HG03066 (cell line): Measurements from ENCODE around the gene STOM.
"Not testable (repeated sequence)": the region's sequence is repeated elsewhere in the genome, so short reads cannot be mapped to it uniquely, and the experiment has no call there.

Experiments used
- ATAC-seq: cut with Tn5 transposase; IDR thresholded peaks from one replicate; pipeline ENCODE4 v1.9.1; 2021; ENCODE audit warnings: low read depth; ENCODE audit not compliant: unreplicated experiment

The STOM gene

GRCh38 chr9:121369595-121370265 is at the start of gene STOM:
Gene STOM, minus strand, starts transcription at chr9:121370250. Its CDS starts 63 bp downstream, at chr9:121370187.
- peak; percentile 50 for ATAC-seq

GRCh38 chr9:121411993-121412392 is 41.9 kb upstream of the STOM start:
- ATAC-seq, result no peak

- ATAC-seq, result no peak
Measured at GRCh38 chr9:121405899-121406298, 35.8 kb upstream of the STOM start.

GRCh38 chr9:121404906-121405305 is 34.9 kb upstream of the STOM start:
- ATAC-seq, result no peak

- no peak for ATAC-seq
Measured at GRCh38 chr9:121399883-121400607, 30.0 kb upstream of the STOM start.

GRCh38 chr9:121399126-121399882 is 29.3 kb upstream of the STOM start:
- ATAC-seq, result no peak

- no peak for ATAC-seq
Measured at GRCh38 chr9:121398374-121398773, 28.3 kb upstream of the STOM start.

GRCh38 chr9:121397277-121397676 is 27.2 kb upstream of the STOM start:
- not testable (repeated sequence) for ATAC-seq

GRCh38 chr9:121395558-121395957 is 25.5 kb upstream of the STOM start:
- ATAC-seq, result no peak

- ATAC-seq, result no peak
Measured at GRCh38 chr9:121394292-121394691, 24.2 kb upstream of the STOM start.

- no peak for ATAC-seq
Measured at GRCh38 chr9:121393318-121393717, 23.3 kb upstream of the STOM start.

- no peak for ATAC-seq
Measured at GRCh38 chr9:121390372-121390771, 20.3 kb upstream of the STOM start.

GRCh38 chr9:121388140-121388905 is 18.3 kb upstream of the STOM start:
- ATAC-seq, result no peak

- no peak for ATAC-seq
Measured at GRCh38 chr9:121386442-121387175, 16.6 kb upstream of the STOM start.

- no peak for ATAC-seq
Measured at GRCh38 chr9:121383715-121384114, 13.7 kb upstream of the STOM start.

- ATAC-seq, result no peak
Measured at GRCh38 chr9:121380846-121381245, 10.8 kb upstream of the STOM start.

- ATAC-seq, result no peak
Measured at GRCh38 chr9:121376214-121376830, 6.3 kb upstream of the STOM start.

- no peak for ATAC-seq
Measured at GRCh38 chr9:121373011-121373729, 3.1 kb upstream of the STOM start.
